Gastroesophageal sphincter (tissue), 4 donors: ENCODE measurements around the gene PARD6G. TPM values are rescaled to one million over a fixed set of nuclear protein-coding genes. Genes with fewer than 3 reads are reported as not detected.

Source experiments
- ATAC-seq: fragments of 150-250 bp; one replicate; pipeline ENCODE4 v1.9.1; 2016; ENCODE audit warnings: mild to moderate bottlenecking, moderate library complexity
- H3K27ac ChIP-seq, 4 donors: fragments of 200-600 bp; sonication (generic) in 3 of 4; 1 replicate in 3 of 4; 2 replicates in 1 of 4; pipeline ENCODE4 v1.5.1; 2016 to 2019
- H3K27me3 ChIP-seq: fragments of 200-600 bp; sonication (generic); one replicate; pipeline ENCODE4 v1.5.1; 2019
- H3K36me3 ChIP-seq, 2 donors: fragments of 200-600 bp; sonication (generic); one replicate each; pipeline ENCODE4 v1.5.1; 2019; ENCODE audit warnings: control low read depth in 1 of 2
- H3K4me1 ChIP-seq, 3 donors: fragments of 200-600 bp; sonication (generic); 1 replicate in 2 of 3; 2 replicates in 1 of 3; pipeline ENCODE4 v1.5.1; 2016 to 2019; ENCODE audit warnings: control low read depth in 2 of 3
- H3K4me3 ChIP-seq, 2 donors: fragments of 200-600 bp; sonication (generic); one replicate each; pipeline ENCODE4 v1.5.1; 2019; ENCODE audit warnings: mild to moderate bottlenecking in 1 of 2, moderate library complexity in 1 of 2
- H3K9me3 ChIP-seq, 3 donors: fragments of 200-600 bp; sonication (generic); one replicate each; pipeline ENCODE4 v1.5.1; 2017 to 2019; ENCODE audit warnings: control low read depth in 2 of 3
- EP300 ChIP-seq: sonication (generic); formaldehyde crosslinking; IDR thresholded peaks from one replicate; pipeline ENCODE4 v1.6.1; 2017; ENCODE audit warnings: antibody characterized with exemption, mild to moderate bottlenecking
- POLR2A ChIP-seq, 2 donors: fragments of 450-650 bp; IDR thresholded peaks; one replicate each; pipeline ENCODE4 v1.6.1; 2017; ENCODE audit warnings: antibody characterized with exemption in 2 of 2, mild to moderate bottlenecking in 2 of 2, moderate library complexity in 1 of 2
- POLR2AphosphoS5 ChIP-seq: sonication (generic); formaldehyde crosslinking; IDR thresholded peaks from one replicate; pipeline ENCODE4 v1.6.1; 2017; ENCODE audit warnings: antibody characterized with exemption
- WGBS, 2 donors: methylation state at CpG; one replicate each; pipeline ENCODE4 v1.1.5; 2018; ENCODE audit warnings: low coverage in 1 of 2; 5-methylcytosine and 5-hydroxymethylcytosine counted together
- total RNA-seq, 4 donors: library from RNA; depleted of rRNA; stranded (reverse); fragments of >200 nt; gene quantifications; one replicate each; pipeline ENCODE4 v1.1.0, GENCODE V29; 2016
- TF ChIP-seq, protein P1 (sequence below), 4 experiments: fragments of 200-600 bp in 2 of 4; fragments of 450-650 bp in 2 of 4; sonication (generic) in 1 of 4; IDR thresholded peaks; one replicate each; pipeline ENCODE4 v1.5.1; 2017 to 2019; ENCODE audit warnings: antibody characterized with exemption in 4 of 4, mild to moderate bottlenecking in 2 of 4, moderate library complexity in 2 of 4

Gene PARD6G
- total RNA-seq, 4 donors from 2014 or later: 3.7 to 14.0 (median 8.6) TPM

GRCh38 chr18:80148326-80149199, 98.8 kb downstream of the PARD6G start:
- TF ChIP-seq, protein P1, sequence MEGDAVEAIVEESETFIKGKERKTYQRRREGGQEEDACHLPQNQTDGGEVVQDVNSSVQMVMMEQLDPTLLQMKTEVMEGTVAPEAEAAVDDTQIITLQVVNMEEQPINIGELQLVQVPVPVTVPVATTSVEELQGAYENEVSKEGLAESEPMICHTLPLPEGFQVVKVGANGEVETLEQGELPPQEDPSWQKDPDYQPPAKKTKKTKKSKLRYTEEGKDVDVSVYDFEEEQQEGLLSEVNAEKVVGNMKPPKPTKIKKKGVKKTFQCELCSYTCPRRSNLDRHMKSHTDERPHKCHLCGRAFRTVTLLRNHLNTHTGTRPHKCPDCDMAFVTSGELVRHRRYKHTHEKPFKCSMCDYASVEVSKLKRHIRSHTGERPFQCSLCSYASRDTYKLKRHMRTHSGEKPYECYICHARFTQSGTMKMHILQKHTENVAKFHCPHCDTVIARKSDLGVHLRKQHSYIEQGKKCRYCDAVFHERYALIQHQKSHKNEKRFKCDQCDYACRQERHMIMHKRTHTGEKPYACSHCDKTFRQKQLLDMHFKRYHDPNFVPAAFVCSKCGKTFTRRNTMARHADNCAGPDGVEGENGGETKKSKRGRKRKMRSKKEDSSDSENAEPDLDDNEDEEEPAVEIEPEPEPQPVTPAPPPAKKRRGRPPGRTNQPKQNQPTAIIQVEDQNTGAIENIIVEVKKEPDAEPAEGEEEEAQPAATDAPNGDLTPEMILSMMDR (IDR thresholded peaks at IDR 0.05): no peak
- TF ChIP-seq EP300: no peak
- no peak for TF ChIP-seq POLR2A (IDR thresholded peaks at IDR 0.05)
- no peak for TF ChIP-seq POLR2AphosphoS5
- H3K4me3 ChIP-seq: peak overlapping the region; percentile 48 to 56
- no peaks in the 10 kb centered on the region for H3K27me3 ChIP-seq
- H3K27ac ChIP-seq: peak overlapping the region in 3 of 4 donors; percentile 27 to 71 (median 51)
- peaks cover 0 to 22% (median 0%) of the 10 kb centered on the region in 3 donors for H3K4me1 ChIP-seq
- ATAC-seq: no peak
- no peaks in the 10 kb centered on the region for H3K9me3 ChIP-seq
- WGBS, 2 donors: 46 to 54% methylated on average over 20 to 31 of the region's 34 CpGs
- H3K36me3 ChIP-seq: peaks cover 0 to 3% of the 10 kb centered on the region in 2 donors

GRCh38 chr18:80147418-80148325, 99.6 kb downstream of the PARD6G start:
- Histone ChIP-seq H3K9me3 (no peaks in the 10 kb centered on the region), H3K4me1 (peaks cover 0 to 22% (median 0%) of the 10 kb centered on the region in 3 donors), H3K36me3 (peaks cover 0 to 3% of the 10 kb centered on the region in 2 donors), H3K4me3 (peak overlapping the region; percentile 48 to 56), H3K27ac (peak overlapping the region in 3 of 4 donors; percentile 27 to 71 (median 51)), H3K27me3 (no peaks in the 10 kb centered on the region)
- WGBS, 2 donors: 18 to 20% methylated on average over 19 to 28 of the region's 52 CpGs
- ATAC-seq: peak; percentile 88
- TF ChIP-seq POLR2AphosphoS5: peak; percentile 11
- TF ChIP-seq, protein P1 (IDR thresholded peaks at IDR 0.05): no peak

DNA sequence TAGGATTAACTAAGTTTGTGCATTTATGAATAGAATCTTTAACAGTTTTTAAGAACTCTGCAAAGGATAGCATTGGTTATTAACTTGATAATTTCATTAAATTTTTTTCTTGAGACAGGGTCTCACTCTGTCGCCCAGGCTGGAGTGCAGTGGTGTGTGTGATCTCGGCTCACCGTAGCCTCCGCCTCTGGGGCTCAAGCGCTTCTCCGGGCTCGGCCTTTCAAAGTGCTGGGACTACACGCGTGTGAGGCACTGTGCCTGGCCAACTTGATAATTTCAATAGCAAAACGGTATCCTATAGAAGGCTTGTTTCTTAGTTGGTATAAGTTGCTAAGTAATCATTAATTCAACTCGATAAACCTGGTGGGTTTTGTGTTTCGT, 100.3 kb downstream of the PARD6G start:
- peak; percentile 20 for ATAC-seq
- peak overlapping the region in 2 of 4 donors; percentile 51 to 71 for H3K27ac ChIP-seq

DNA sequence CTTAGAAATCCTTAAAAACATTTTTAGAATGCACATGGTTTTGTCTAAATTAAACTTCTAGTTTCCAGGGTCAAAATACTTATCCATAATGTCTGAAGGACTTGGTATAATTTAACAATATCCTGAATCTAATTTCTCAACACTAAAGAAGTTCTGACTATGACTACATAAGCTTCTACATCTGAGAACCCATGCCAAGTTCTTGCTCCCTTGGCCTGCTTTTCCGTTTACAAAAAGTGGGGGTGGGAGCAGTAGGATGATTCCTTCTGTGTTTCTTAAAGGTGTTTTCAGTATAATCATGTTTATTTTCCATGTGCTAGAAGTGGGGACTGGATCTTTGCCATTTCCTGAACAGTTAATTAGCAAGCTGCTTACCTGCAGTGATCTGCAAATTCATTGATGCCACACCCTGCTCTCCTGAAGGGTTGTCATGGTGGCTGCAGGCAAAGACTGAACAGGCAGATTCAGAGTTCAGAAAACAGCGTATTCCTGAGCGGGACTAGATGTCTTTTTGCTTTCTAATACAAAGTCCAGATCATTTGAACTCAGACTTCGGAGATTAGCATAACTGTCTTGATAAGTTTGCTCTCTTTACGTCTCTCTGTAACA, 102.0 kb downstream of the PARD6G start:
- Histone ChIP-seq H3K27ac (no peak overlapping the region), H3K27me3 (no peaks in the 10 kb centered on the region), H3K36me3 (peaks cover 0 to 14% of the 10 kb centered on the region in 2 donors), H3K4me3 (no peak overlapping the region), H3K9me3 (no peaks in the 10 kb centered on the region), H3K4me1 (peaks cover 0 to 22% (median 0%) of the 10 kb centered on the region in 3 donors)
- no peak for ATAC-seq
- TF ChIP-seq EP300 (no peak), POLR2A (IDR thresholded peaks at IDR 0.05) (no peak), POLR2AphosphoS5 (no peak)
- TF ChIP-seq, protein P1 (IDR thresholded peaks at IDR 0.05): no peak
- 75 to 81% methylated on average over 5 of the region's 5 CpGs for WGBS, 2 donors

More for the DNA sequence above, 100.3 kb downstream of the PARD6G start:
- Histone ChIP-seq H3K4me3 (peak overlapping the region; percentile 48 to 56), H3K36me3 (peaks cover 0 to 3% of the 10 kb centered on the region in 2 donors), H3K27me3 (no peaks in the 10 kb centered on the region), H3K4me1 (peaks cover 0 to 22% (median 0%) of the 10 kb centered on the region in 3 donors), H3K9me3 (no peaks in the 10 kb centered on the region)
- TF ChIP-seq, protein P1 (IDR thresholded peaks at IDR 0.05): no peak
- TF ChIP-seq POLR2A (IDR thresholded peaks at IDR 0.05): no peak
- WGBS, 2 donors: 8 to 24% methylated on average over 5 to 11 of the region's 12 CpGs
